ENCODE data around the gene RBBP9.
A peak's percentile ranks its signal among the peaks of the same experiment; 100 is the strongest.

The RBBP9 gene

GRCh38 chr20:18443886-18444285 is 53.1 kb downstream of the RBBP9 start:
- no peak for TF ChIP-seq CTCF (IDR thresholded peaks at IDR 0.05; ENCODE audit: low read depth, low read length)
- no peak for TF ChIP-seq MAX (IDR thresholded peaks at IDR 0.05; ENCODE audit: low read depth, low read length)
- TF ChIP-seq MYC (IDR thresholded peaks at IDR 0.05; ENCODE audit: low read depth, low read length), result no peak
- TF ChIP-seq POLR2A (IDR thresholded peaks at IDR 0.05; ENCODE audit: extremely low read depth, insufficient read length), result no peak
- DNase-seq (ENCODE audit: low read depth), result no peak
- H3K4me3 ChIP-seq (ENCODE audit: low read depth, low read length), result no peak overlapping the region

- DNase-seq (ENCODE audit: low read depth), result no peak
- no peak overlapping the region for H3K4me3 ChIP-seq (ENCODE audit: low read depth, low read length)
- TF ChIP-seq POLR2A (IDR thresholded peaks at IDR 0.05; ENCODE audit: extremely low read depth, insufficient read length) (no peak), MYC (IDR thresholded peaks at IDR 0.05; ENCODE audit: low read depth, low read length) (no peak), MAX (IDR thresholded peaks at IDR 0.05; ENCODE audit: low read depth, low read length) (no peak), CTCF (IDR thresholded peaks at IDR 0.05; ENCODE audit: low read depth, low read length) (no peak)
These were observed 56.6 kb downstream of the RBBP9 start for GRCh38 chr20:18440403-18440802.

- peak; percentile 8 for DNase-seq (ENCODE audit: low read depth)
- TF ChIP-seq MYC (IDR thresholded peaks at IDR 0.05; ENCODE audit: low read depth, low read length), result no peak
- TF ChIP-seq MAX (IDR thresholded peaks at IDR 0.05; ENCODE audit: low read depth, low read length), result no peak
- TF ChIP-seq CTCF (IDR thresholded peaks at IDR 0.05; ENCODE audit: low read depth, low read length), result no peak
- TF ChIP-seq POLR2A (IDR thresholded peaks at IDR 0.05; ENCODE audit: extremely low read depth, insufficient read length), result no peak
- no peak overlapping the region for H3K4me3 ChIP-seq (ENCODE audit: low read depth, low read length)
These were observed 60.2 kb downstream of the RBBP9 start for GRCh38 chr20:18436847-18437246.

All from NB4 (cell line).